Fibroblast of lung (primary cell): Measurements from ENCODE around the gene TERT. TPM values are rescaled to one million over a fixed set of nuclear protein-coding genes. Genes with fewer than 3 reads are reported as not detected.

ENCODE experiments used
- DNase-seq, 2 donors: peaks; one replicate each; pipeline versions ENCODE4 v3.0.0 to v3.0.0-alpha.2; 2010; ENCODE audit warnings: low read depth in 2 of 2
- H2AFZ ChIP-seq: 2 replicates; pipeline ENCODE4 v1.5.1; 2012; ENCODE audit warnings: low read length, control low read depth, inconsistent platforms
- H3K27ac ChIP-seq: 2 replicates; pipeline ENCODE4 v1.5.1; 2011; ENCODE audit warnings: low read length, control low read depth; ENCODE audit not compliant: insufficient read depth
- H3K27me3 ChIP-seq: 2 replicates; pipeline ENCODE4 v1.5.1; 2011; ENCODE audit warnings: mild to moderate bottlenecking, low read length; ENCODE audit not compliant: control insufficient read depth, insufficient read depth
- H3K36me3 ChIP-seq: 2 replicates; pipeline ENCODE4 v1.5.1; 2011; ENCODE audit warnings: low read length; ENCODE audit not compliant: control insufficient read depth, insufficient read depth
- H3K4me1 ChIP-seq: 2 replicates; pipeline ENCODE4 v1.5.1; 2011; ENCODE audit warnings: low read length; ENCODE audit not compliant: control insufficient read depth, insufficient read depth; ENCODE audit errors: extremely low read depth
- H3K4me2 ChIP-seq: 2 replicates; pipeline ENCODE4 v1.5.1; 2011; ENCODE audit warnings: low read length, control low read depth; ENCODE audit not compliant: insufficient read depth; ENCODE audit errors: extremely low read depth
- H3K4me3 ChIP-seq, 4 experiments: fragments of 200-600 bp in 1 of 4; sonication (generic) in 1 of 4; replicated peaks in 1 of 4; 2 replicates each; pipeline ENCODE4 v1.5.1; 2011 to 2016; ENCODE audit warnings: low read length in 4 of 4, low read depth in 3 of 4, mild to moderate bottlenecking in 3 of 4, control low read depth in 2 of 4, inconsistent platforms in 1 of 4, mixed read lengths in 1 of 4; ENCODE audit not compliant: insufficient read depth in 1 of 4; ENCODE audit errors: control extremely low read depth in 1 of 4
- H3K79me2 ChIP-seq: 2 replicates; pipeline ENCODE4 v1.5.1; 2012; ENCODE audit warnings: mild to moderate bottlenecking, low read length, inconsistent platforms; ENCODE audit not compliant: control insufficient read depth, insufficient read depth
- H3K9ac ChIP-seq: 2 replicates; pipeline ENCODE4 v1.5.1; 2011; ENCODE audit warnings: mild to moderate bottlenecking, low read length, control low read depth; ENCODE audit not compliant: insufficient read depth
- H3K9me3 ChIP-seq: 2 replicates; pipeline ENCODE4 v1.5.1; 2012; ENCODE audit warnings: low read depth, low read length; ENCODE audit not compliant: control insufficient read depth, insufficient read depth
- H4K20me1 ChIP-seq: 2 replicates; pipeline ENCODE4 v1.5.1; 2011; ENCODE audit warnings: low read length; ENCODE audit not compliant: control insufficient read depth, insufficient read depth; ENCODE audit errors: extremely low read depth
- EZH2 ChIP-seq: IDR thresholded peaks from 2 replicates; pipeline ENCODE4 v1.5.1; 2012; ENCODE audit warnings: low read length, control low read depth, mild to moderate bottlenecking; ENCODE audit errors: missing control alignments
- polyA plus RNA-seq, 2 donors: library from polyadenylated mRNA; depleted of rRNA in 1 of 2; stranded (reverse) in 1 of 2; unstranded in 1 of 2; fragments of >200 nt; gene quantifications; 2 replicates each; pipeline ENCODE4 v1.2.1, GENCODE V29; 2011 to 2012; ENCODE audit warnings: missing spikeins in 1 of 2
- total RNA-seq: library from RNA; depleted of rRNA; stranded (reverse); fragments of >200 nt; gene quantifications from 2 replicates; pipeline ENCODE4 v1.2.1, GENCODE V29; 2014
- TF ChIP-seq, protein P1 (sequence below), 2 donors: IDR thresholded peaks in 1 of 2; conservative IDR thresholded peaks in 1 of 2; 1 replicate in 1 of 2; 2 replicates in 1 of 2; pipeline ENCODE4 v1.5.1; 2011 to 2012; ENCODE audit warnings: low read length in 2 of 2, control low read depth in 1 of 2, inconsistent platforms in 1 of 2, low read depth in 1 of 2, mild to moderate bottlenecking in 1 of 2

TERT gene
- total and polyA plus RNA-seq, 2 donors (not counting 1 experiment from before 2014, with no cell fraction given) = not detected

DNA sequence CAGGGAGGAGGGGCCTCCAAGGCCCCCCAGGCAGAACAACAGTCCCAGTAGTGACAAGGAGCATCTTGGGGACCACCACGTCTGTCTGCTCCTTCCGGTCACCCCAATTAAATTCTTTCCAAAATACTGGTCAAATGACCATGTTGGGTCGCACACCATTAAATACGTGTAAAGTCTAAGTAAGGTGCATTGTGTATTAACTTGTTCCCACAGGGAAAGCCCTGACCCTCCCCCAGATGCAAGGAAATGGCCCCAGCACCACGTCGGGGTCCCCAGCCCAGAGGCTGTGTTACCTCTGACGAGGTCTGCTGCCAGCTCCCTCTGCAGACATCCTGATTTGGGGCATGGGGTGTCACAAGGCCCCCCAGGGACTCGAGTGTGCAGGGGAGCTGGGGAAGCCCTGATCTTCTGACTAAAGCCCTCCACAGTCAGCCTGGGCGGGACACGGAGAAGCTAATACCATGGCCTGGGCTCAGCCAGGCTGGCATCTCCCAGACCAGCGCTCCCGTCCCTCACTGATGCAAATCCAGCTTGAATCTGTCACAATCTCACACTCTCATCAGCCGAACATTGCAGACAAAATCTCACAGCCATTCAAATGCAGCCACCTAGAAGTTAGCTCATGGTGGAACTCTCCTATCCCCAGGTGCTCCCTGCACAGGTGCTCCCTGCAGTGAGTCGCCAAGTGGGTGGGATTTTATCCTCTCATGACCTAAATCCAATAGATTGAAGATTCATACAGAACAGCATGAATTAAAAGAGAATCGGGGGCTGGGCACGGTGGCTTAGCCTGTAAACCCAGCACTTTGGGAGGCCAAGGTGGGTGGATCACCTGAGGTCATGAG is 13.6 kb downstream of the TERT start:
- no peak for DNase-seq
- Histone ChIP-seq H3K9me3 (no peaks in the 10 kb centered on the region), H3K36me3 (no peaks in the 10 kb centered on the region), H3K4me3 (no peak overlapping the region), H2AFZ (no peak overlapping the region), H3K4me2 (no peak overlapping the region), H3K9ac (no peak overlapping the region), H3K27me3 (no peaks in the 10 kb centered on the region), H3K4me1 (no peaks in the 10 kb centered on the region), H3K79me2 (no peaks in the 10 kb centered on the region), H3K27ac (no peak overlapping the region), H4K20me1 (no peaks in the 10 kb centered on the region)
- no peak for TF ChIP-seq EZH2

DNA sequence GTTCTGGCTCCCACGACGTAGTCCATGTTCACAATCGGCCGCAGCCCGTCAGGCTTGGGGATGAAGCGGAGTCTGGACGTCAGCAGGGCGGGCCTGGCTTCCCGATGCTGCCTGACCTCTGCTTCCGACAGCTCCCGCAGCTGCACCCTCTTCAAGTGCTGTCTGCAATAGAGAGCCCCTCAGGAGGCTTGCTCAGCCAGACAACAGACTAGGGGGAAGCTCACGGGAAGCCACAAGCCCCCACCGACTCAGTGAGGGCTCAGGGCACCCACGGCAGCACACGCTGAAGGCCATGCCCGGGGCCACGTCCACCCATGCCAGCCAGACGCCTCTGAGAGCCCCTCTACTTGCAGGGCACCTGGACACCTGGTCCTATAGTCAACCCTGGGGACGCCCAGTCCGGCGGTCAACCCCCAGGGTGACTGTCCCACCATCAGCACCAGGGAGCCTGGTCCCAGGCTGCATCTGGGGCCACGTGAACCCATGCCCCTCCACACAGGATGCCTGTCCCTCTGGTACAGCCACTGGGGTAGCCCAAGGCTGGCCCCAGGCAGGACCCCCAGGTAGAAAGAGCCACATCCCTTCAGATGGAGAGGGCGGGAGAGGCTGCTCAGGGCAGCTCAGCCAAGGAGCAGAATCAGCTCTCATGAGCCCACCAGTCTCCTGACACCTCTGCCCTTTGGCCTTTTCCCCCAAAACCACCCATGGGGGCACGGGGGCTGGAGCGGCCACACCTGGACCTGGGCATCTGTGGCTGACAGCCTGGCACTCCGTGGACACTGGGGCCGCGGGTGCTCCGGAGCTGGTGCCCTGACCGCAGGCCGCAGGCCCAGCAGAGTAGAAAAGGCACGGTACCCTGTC is 14.5 kb downstream of the TERT start:
- H3K9me3 ChIP-seq = no peaks in the 10 kb centered on the region
- no peaks in the 10 kb centered on the region for H4K20me1 ChIP-seq
- H3K27me3 ChIP-seq = no peaks in the 10 kb centered on the region
- no peaks in the 10 kb centered on the region for H3K36me3 ChIP-seq
- no peak overlapping the region for H3K4me2 ChIP-seq
- TF ChIP-seq, protein P1, sequence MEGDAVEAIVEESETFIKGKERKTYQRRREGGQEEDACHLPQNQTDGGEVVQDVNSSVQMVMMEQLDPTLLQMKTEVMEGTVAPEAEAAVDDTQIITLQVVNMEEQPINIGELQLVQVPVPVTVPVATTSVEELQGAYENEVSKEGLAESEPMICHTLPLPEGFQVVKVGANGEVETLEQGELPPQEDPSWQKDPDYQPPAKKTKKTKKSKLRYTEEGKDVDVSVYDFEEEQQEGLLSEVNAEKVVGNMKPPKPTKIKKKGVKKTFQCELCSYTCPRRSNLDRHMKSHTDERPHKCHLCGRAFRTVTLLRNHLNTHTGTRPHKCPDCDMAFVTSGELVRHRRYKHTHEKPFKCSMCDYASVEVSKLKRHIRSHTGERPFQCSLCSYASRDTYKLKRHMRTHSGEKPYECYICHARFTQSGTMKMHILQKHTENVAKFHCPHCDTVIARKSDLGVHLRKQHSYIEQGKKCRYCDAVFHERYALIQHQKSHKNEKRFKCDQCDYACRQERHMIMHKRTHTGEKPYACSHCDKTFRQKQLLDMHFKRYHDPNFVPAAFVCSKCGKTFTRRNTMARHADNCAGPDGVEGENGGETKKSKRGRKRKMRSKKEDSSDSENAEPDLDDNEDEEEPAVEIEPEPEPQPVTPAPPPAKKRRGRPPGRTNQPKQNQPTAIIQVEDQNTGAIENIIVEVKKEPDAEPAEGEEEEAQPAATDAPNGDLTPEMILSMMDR (conservative IDR thresholded peaks at IDR 0.05 in 1 of 2, IDR thresholded peaks at IDR 0.05 in 1 of 2; ENCODE audit: low read depth in 1 of 2, low read length in 2 of 2) = no peak
- TF ChIP-seq EZH2 = no peak
- H3K4me1 ChIP-seq = no peaks in the 10 kb centered on the region
- no peak overlapping the region for H3K4me3 ChIP-seq
- H3K79me2 ChIP-seq = no peaks in the 10 kb centered on the region
- no peak for DNase-seq
- H3K9ac ChIP-seq = no peak overlapping the region
- no peak overlapping the region for H3K27ac ChIP-seq
- H2AFZ ChIP-seq = no peak overlapping the region

DNA sequence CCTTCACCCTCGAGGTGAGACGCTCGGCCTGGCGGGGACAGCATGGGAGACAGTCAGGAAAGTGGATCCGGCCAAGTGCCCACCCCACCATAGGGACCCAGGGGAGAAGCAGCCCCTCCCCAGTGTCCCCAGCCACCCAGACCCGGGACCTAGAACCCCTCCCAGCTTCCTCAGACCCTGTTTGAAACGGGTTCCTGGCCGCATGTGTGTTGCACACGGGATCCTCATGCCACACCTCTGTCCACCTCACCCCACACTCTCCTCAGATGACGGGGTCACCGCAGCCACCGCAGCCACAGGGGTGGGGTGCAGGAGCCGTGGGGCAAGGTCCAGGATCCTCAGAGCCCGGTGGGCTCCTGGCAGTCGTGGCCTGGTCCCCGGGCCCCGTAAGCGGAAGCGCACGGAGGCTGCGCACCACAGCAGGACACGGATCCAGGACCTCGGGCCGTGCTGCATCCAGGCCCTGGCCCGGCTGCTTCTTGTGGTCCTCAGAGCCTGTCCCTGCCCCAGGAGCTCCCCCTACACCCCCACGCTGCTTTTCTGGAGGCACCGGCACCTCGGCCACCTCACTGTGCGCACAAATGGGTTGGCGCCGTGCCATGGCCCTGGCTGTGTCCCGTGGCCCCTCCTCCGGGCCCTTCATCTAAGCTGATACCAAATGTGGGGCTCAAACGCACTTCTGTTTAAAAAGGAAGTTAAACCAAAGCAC is 15.3 kb downstream of the TERT start:
- no peaks in the 10 kb centered on the region for H3K79me2 ChIP-seq
- H3K36me3 ChIP-seq = no peaks in the 10 kb centered on the region
- DNase-seq = no peak
- no peak overlapping the region for H2AFZ ChIP-seq
- no peak overlapping the region for H3K4me3 ChIP-seq
- no peak overlapping the region for H3K27ac ChIP-seq
- H3K4me2 ChIP-seq = no peak overlapping the region
- H3K9me3 ChIP-seq = no peaks in the 10 kb centered on the region
- H4K20me1 ChIP-seq = no peaks in the 10 kb centered on the region
- TF ChIP-seq EZH2 = no peak
- TF ChIP-seq, protein P1 (conservative IDR thresholded peaks at IDR 0.05 in 1 of 2, IDR thresholded peaks at IDR 0.05 in 1 of 2; ENCODE audit: low read depth in 1 of 2, low read length in 2 of 2) = no peak
- H3K4me1 ChIP-seq = no peaks in the 10 kb centered on the region
- H3K9ac ChIP-seq = no peak overlapping the region
- no peaks in the 10 kb centered on the region for H3K27me3 ChIP-seq
